HepG2 (cell line): ENCODE data around the gene MXD1. TPM values are rescaled to one million over a fixed set of nuclear protein-coding genes. Genes with fewer than 3 reads are reported as not detected.

Experiments
- ELF4 ChIP-seq: sonication (generic); formaldehyde crosslinking; IDR thresholded peaks from 2 replicates; pipeline ENCODE4 v1.5.0; 2020; ENCODE audit warnings: missing genetic modification reagents, mild to moderate bottlenecking, moderate library complexity, borderline replicate concordance
- EZH2 ChIP-seq: conservative IDR thresholded peaks from 2 replicates; pipeline ENCODE4 v1.6.1; 2012; ENCODE audit warnings: mild to moderate bottlenecking, low read depth, low read length, moderate library complexity
- FOXA1 ChIP-seq, 2 experiments: fragments of 450-650 bp in 1 of 2; sonication (generic) in 1 of 2; formaldehyde crosslinking in 1 of 2; IDR thresholded peaks; 2 replicates each; pipeline versions ENCODE4 v1.4.0 to v1.6.1; 2016 to 2020; ENCODE audit warnings: missing genetic modification reagents in 1 of 2
- GLI4 ChIP-seq: sonication (generic); formaldehyde crosslinking; IDR thresholded peaks from 2 replicates; pipeline ENCODE4 v1.5.1; 2020; ENCODE audit warnings: missing genetic modification reagents, mild to moderate bottlenecking, moderate library complexity, borderline replicate concordance
- HHEX ChIP-seq: IDR thresholded peaks from 2 replicates; pipeline ENCODE4 v1.6.1; 2016; ENCODE audit warnings: control low read depth
- KLF12 ChIP-seq: sonication (generic); formaldehyde crosslinking; IDR thresholded peaks from 2 replicates; pipeline ENCODE4 v1.4.0; 2020; ENCODE audit warnings: missing genetic modification reagents, borderline replicate concordance
- MED13 ChIP-seq: sonication (generic); formaldehyde crosslinking; IDR thresholded peaks from 2 replicates; pipeline ENCODE4 v1.5.0; 2020; ENCODE audit warnings: missing genetic modification reagents
- MYC ChIP-seq: sonication (generic); formaldehyde crosslinking; IDR thresholded peaks from 2 replicates; pipeline ENCODE4 v1.9.0; 2021; ENCODE audit warnings: missing genetic modification reagents, borderline replicate concordance
- PHF5A ChIP-seq: IDR thresholded peaks from one replicate; pipeline ENCODE4 v1.6.1; 2018; ENCODE audit warnings: low read depth, missing genetic modification reagents; ENCODE audit not compliant: unreplicated experiment
- PITX1 ChIP-seq: sonication (generic); formaldehyde crosslinking; IDR thresholded peaks from 2 replicates; pipeline ENCODE4 v1.5.1; 2020; ENCODE audit warnings: mild to moderate bottlenecking, missing genetic modification reagents
- PRDM10 ChIP-seq: sonication (generic); formaldehyde crosslinking; IDR thresholded peaks from 2 replicates; pipeline ENCODE4 v1.4.0; 2020; ENCODE audit warnings: low read depth, missing genetic modification reagents
- RBAK ChIP-seq: sonication (generic); formaldehyde crosslinking; IDR thresholded peaks from 2 replicates; pipeline ENCODE4 v1.5.1; 2020; ENCODE audit warnings: mild to moderate bottlenecking, missing genetic modification reagents
- RNF2 ChIP-seq: fragments of 450-650 bp; conservative IDR thresholded peaks from 2 replicates; pipeline ENCODE4 v1.6.1; 2016; ENCODE audit warnings: low read depth
- SMAD3 ChIP-seq: sonication (generic); formaldehyde crosslinking; IDR thresholded peaks from 2 replicates; pipeline ENCODE4 v1.4.0; 2020; ENCODE audit warnings: missing genetic modification reagents
- SOX13 ChIP-seq, 3 experiments: fragments of 450-650 bp in 1 of 3; sonication (generic) in 1 of 3; formaldehyde crosslinking in 1 of 3; IDR thresholded peaks in 2 of 3; conservative IDR thresholded peaks in 1 of 3; 2 replicates each; pipeline versions ENCODE4 v1.5.0 to v1.6.1; 2016 to 2020; ENCODE audit warnings: antibody characterized with exemption in 1 of 3, mild to moderate bottlenecking in 1 of 3, missing compliant biosample characterization in 1 of 3, missing genetic modification reagents in 1 of 3, moderate library complexity in 1 of 3
- SP5 ChIP-seq: IDR thresholded peaks from 2 replicates; pipeline ENCODE4 v1.6.1; 2016; ENCODE audit warnings: low read depth, borderline replicate concordance
- SRY ChIP-seq: sonication (generic); formaldehyde crosslinking; IDR thresholded peaks from 2 replicates; pipeline ENCODE4 v1.8.0; 2022; ENCODE audit warnings: mild to moderate bottlenecking, missing genetic modification reagents
- ZBTB39 ChIP-seq: sonication (generic); formaldehyde crosslinking; IDR thresholded peaks from 2 replicates; pipeline ENCODE4 v1.5.0; 2020; ENCODE audit warnings: missing genetic modification reagents
- ZNF280D ChIP-seq: sonication (generic); formaldehyde crosslinking; IDR thresholded peaks from 2 replicates; pipeline ENCODE4 v1.5.1; 2020; ENCODE audit warnings: mild to moderate bottlenecking, missing genetic modification reagents
- ZNF607 ChIP-seq: sonication (generic); formaldehyde crosslinking; IDR thresholded peaks from 2 replicates; pipeline ENCODE4 v1.5.1; 2020; ENCODE audit warnings: missing genetic modification reagents, mild to moderate bottlenecking, borderline replicate concordance
- polyA plus RNA-seq, 8 experiments: library from polyadenylated mRNA; depleted of rRNA in 3 of 8; stranded (reverse) in 7 of 8; unstranded in 1 of 8; fragments of >200 nt; fragmentation: Illumina TruSeq in 4 of 8; extraction: Trizol in 4 of 8; gene quantifications; 2 replicates each; pipeline versions ENCODE4 v1.2.1 to v1.2.3, GENCODE V29; 2011 to 2016; ENCODE audit warnings: low read depth in 4 of 8, missing spikeins in 1 of 8, mixed read lengths in 1 of 8; ENCODE audit not compliant: insufficient read depth in 1 of 8
- total RNA-seq, 5 experiments: library from RNA; depleted of rRNA; stranded (reverse); fragments of >200 nt; fragmentation: Illumina TruSeq; extraction: Trizol; gene quantifications; 2 replicates each; pipeline ENCODE4 v1.2.3, GENCODE V29; 2016; ENCODE audit warnings: low read depth in 1 of 5

The MXD1 gene
- total and polyA plus RNA-seq, 2 of the 13 experiments (the other 11 are each of a cell fraction or from before 2014, with no cell fraction given): 6.4 to 14.9 TPM

DNA sequence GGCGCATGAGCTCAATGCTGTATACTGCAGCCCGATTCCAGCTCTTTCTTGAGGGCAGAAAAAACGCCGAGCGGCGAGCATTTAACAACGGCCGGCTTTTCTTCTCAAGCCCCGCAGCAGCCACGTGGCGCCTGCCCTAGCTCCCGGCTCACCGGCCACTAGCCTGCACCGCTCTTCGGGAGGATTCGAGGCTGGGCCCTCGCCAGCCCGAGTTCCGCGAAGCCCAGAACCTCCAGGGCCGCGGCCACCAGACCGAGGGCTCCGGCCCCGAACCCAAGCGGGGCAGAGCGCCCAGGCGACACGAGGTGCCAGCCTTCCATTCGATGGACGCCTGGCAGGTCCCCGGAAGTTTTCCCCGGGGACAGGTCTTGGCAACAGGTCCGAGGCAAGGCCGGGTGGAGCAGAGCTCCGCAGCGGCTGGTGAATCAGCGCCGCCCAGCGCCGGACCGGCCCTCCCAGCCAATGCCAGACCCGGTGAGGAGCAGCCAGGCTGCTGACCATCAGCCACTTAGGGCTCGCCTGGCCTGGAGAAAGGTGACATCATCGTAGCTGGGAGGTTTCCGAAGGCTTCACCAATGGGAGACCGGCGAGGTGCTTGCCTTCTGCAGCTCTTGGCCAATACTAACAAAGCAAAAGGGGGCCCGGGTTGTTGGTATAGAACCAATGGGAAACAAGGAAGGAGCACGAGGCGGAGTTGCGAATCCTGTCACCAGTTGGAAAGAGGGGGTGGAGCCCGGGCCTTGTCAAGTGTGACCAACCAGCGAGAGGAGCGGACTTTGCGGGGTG lies 552 bp upstream of the MXD1 start (continued):
- TF ChIP-seq ZNF280D: peak; percentile 91
- peak; percentile 95 for TF ChIP-seq ZNF607 (CRISPR knock-in tag)
- TF ChIP-seq MYC (CRISPR knock-in tag): peak; percentile 99
- no peak for TF ChIP-seq MED13 (CRISPR knock-in tag)
- peak; percentile 85 for TF ChIP-seq PHF5A (CRISPR knock-in tag)
- TF ChIP-seq HHEX (CRISPR knock-in tag): no peak
- TF ChIP-seq SOX13 (IDR thresholded peaks at IDR 0.05): no peak
- TF ChIP-seq SOX13 (CRISPR knock-in tag; conservative IDR thresholded peaks at IDR 0.05 in 1 of 2, IDR thresholded peaks at IDR 0.05 in 1 of 2): peak in 1 of 2 experiments; percentile 65; a peak in 2 of 4 replicates
- no peak for TF ChIP-seq FOXA1 (IDR thresholded peaks at IDR 0.05)
- TF ChIP-seq FOXA1 (CRISPR knock-in tag; IDR thresholded peaks at IDR 0.05): no peak
- TF ChIP-seq SP5 (CRISPR knock-in tag): no peak; the same call in 1 of the 2 replicates
- peak; percentile 99 for TF ChIP-seq RNF2
- TF ChIP-seq GLI4 (CRISPR knock-in tag): peak; percentile 71; the same call in 1 of the 2 replicates
- peak; percentile 85; the same call in 1 of the 2 replicates for TF ChIP-seq ELF4 (CRISPR knock-in tag)
- TF ChIP-seq RBAK (CRISPR knock-in tag): 0 out of 2 replicates have a peak, but pooled peaks have one; percentile 54
- 0 out of 2 replicates have a peak, but pooled peaks have one; percentile 85 for TF ChIP-seq KLF12 (CRISPR knock-in tag)
- peak; percentile 87 for TF ChIP-seq SMAD3 (CRISPR knock-in tag)
- TF ChIP-seq PRDM10 (CRISPR knock-in tag): peak; percentile 32; the same call in 1 of the 2 replicates
- TF ChIP-seq EZH2: no peak
- peak; percentile 70; the same call in 1 of the 2 replicates for TF ChIP-seq PITX1 (CRISPR knock-in tag)
- no peak for TF ChIP-seq ZBTB39 (CRISPR knock-in tag)
- peak; percentile 72 for TF ChIP-seq SRY
